Ishikawa (cell line): ENCODE measurements around the gene RGS6.

ENCODE experiments used
- EGR1 ChIP-seq: IDR thresholded peaks from 2 replicates; pipeline ENCODE4 v1.6.1; 2012
- EP300 ChIP-seq: IDR thresholded peaks from 2 replicates; pipeline ENCODE4 v1.6.1; 2012; ENCODE audit warnings: borderline replicate concordance
- MAX ChIP-seq: IDR thresholded peaks from 2 replicates; pipeline ENCODE4 v1.6.1; 2012
- NFIC ChIP-seq: IDR thresholded peaks from 2 replicates; pipeline ENCODE4 v1.6.1; 2012
- TCF12 ChIP-seq: IDR thresholded peaks from 2 replicates; pipeline ENCODE4 v1.6.1; 2012; ENCODE audit warnings: low read depth
- TF ChIP-seq, protein P1 (sequence below): IDR thresholded peaks from 2 replicates; pipeline ENCODE4 v1.6.1; 2012; ENCODE audit warnings: low read depth, mild to moderate bottlenecking

DNA sequence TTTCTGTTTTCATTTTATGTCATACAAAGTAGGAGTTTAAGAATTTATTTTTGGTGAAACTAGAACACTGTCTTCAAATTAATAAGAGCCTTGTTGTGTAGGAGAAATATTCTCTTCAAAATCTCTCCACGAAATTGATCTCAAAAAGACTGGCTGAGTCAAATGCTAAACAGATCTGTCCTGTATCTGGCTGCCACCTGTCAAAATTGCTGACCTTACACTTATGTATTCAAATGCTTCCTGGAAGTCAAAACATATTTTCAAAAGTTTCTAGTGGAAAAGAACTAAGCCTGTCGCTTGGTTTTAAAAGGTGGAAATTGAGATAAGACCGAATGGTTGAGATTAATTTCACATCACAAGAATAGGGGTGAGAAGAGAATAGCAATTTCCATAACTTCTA lies 121.4 kb downstream of the RGS6 start:
- TF ChIP-seq MAX (no peak), NFIC (no peak), TCF12 (no peak), EGR1 (no peak), EP300 (no peak)
- TF ChIP-seq, protein P1, sequence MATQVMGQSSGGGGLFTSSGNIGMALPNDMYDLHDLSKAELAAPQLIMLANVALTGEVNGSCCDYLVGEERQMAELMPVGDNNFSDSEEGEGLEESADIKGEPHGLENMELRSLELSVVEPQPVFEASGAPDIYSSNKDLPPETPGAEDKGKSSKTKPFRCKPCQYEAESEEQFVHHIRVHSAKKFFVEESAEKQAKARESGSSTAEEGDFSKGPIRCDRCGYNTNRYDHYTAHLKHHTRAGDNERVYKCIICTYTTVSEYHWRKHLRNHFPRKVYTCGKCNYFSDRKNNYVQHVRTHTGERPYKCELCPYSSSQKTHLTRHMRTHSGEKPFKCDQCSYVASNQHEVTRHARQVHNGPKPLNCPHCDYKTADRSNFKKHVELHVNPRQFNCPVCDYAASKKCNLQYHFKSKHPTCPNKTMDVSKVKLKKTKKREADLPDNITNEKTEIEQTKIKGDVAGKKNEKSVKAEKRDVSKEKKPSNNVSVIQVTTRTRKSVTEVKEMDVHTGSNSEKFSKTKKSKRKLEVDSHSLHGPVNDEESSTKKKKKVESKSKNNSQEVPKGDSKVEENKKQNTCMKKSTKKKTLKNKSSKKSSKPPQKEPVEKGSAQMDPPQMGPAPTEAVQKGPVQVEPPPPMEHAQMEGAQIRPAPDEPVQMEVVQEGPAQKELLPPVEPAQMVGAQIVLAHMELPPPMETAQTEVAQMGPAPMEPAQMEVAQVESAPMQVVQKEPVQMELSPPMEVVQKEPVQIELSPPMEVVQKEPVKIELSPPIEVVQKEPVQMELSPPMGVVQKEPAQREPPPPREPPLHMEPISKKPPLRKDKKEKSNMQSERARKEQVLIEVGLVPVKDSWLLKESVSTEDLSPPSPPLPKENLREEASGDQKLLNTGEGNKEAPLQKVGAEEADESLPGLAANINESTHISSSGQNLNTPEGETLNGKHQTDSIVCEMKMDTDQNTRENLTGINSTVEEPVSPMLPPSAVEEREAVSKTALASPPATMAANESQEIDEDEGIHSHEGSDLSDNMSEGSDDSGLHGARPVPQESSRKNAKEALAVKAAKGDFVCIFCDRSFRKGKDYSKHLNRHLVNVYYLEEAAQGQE = no peak
